Measurements from ENCODE around the gene CCDC34. TPM values are rescaled to one million over a fixed set of nuclear protein-coding genes. Genes with fewer than 3 reads are reported as not detected.

Gene CCDC34
- total RNA-seq, 1 donor from 2014 or later, result 4.3 TPM

DNA sequence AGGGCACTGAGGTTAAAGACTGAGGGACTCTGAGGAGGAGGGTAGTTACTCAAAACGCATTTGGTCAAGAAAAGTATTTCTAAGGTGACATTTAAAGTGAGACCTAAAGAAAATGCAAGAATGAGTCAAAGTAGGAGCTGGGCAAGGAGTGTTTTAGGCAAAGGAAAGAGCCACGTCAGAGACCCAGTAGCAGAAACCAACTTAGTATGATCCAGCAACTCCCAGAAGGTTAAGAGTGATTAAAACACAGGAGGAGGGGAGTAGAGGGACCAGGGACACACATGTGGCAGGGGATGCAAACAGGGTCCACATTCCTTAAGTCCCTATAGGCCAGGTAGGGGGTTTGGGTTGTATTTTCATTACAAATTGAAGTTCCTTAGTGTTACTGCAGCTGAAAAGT lies 24.3 kb upstream of the CCDC34 start:
- no peak for TF ChIP-seq CTCF (IDR thresholded peaks at IDR 0.05)
- Mint-ChIP-seq H3K36me3 (ENCODE audit: low read depth) (peaks cover 1% of the 10 kb centered on the region), H3K27ac (ENCODE audit: unreplicated experiment) (no peak overlapping the region), H3K4me3 (ENCODE audit: unreplicated experiment) (no peak overlapping the region), H3K9me3 (ENCODE audit: low read depth) (no peaks in the 10 kb centered on the region), H3K4me1 (ENCODE audit: low read depth) (peaks cover 71% of the 10 kb centered on the region), H3K27me3 (ENCODE audit: low read depth) (no peaks in the 10 kb centered on the region)
- no peak for DNase-seq (ENCODE audit: low spot score)

DNA sequence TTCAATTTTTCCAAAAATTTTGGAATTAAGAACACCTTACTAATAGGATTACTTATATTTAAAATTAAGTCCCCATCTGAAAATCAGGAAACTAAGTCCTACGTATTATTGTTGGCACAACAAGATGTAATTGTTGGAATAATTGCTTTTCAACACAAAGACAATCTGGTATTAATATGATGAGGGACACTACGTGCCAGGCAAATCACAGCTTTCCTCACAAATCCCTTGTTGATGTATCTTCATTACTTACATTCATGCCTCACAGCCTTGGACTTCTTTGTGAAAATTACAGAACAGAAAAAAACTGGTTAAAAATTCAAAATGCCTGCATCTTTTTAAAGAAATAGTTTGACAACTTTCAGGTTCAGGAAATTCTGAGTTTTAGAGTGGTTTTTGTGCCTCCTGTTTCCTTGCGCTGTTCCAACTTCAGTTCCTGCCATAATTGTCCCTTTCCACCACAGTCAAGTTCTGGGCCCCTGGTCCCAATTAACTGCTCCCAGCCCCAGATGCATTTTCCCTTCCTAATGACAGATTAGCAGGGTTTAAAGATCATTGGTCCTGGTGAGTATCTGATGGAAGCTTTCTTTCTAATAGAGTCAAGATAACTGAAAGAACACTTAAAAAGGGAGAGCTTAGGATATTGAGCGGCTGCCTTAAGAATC lies 23.3 kb upstream of the CCDC34 start:
- peaks cover 6% of the 10 kb centered on the region for H3K36me3 Mint-ChIP-seq (ENCODE audit: low read depth)
- TF ChIP-seq CTCF (IDR thresholded peaks at IDR 0.05), result no peak
- no peak overlapping the region for H3K4me3 Mint-ChIP-seq (ENCODE audit: unreplicated experiment)
- no peaks in the 10 kb centered on the region for H3K27me3 Mint-ChIP-seq (ENCODE audit: low read depth)
- H3K4me1 Mint-ChIP-seq (ENCODE audit: low read depth), result peaks cover 62% of the 10 kb centered on the region
- no peak for DNase-seq (ENCODE audit: low spot score)
- peak overlapping the region; percentile 34 for H3K27ac Mint-ChIP-seq (ENCODE audit: unreplicated experiment)
- no peaks in the 10 kb centered on the region for H3K9me3 Mint-ChIP-seq (ENCODE audit: low read depth)

GRCh38 chr11:27385245-27385644 lies 22.2 kb upstream of the CCDC34 start:
- Mint-ChIP-seq H3K27ac (ENCODE audit: unreplicated experiment) (peak overlapping the region; percentile 95), H3K4me1 (ENCODE audit: low read depth) (peaks cover 53% of the 10 kb centered on the region), H3K4me3 (ENCODE audit: unreplicated experiment) (peak overlapping the region; percentile 50), H3K36me3 (ENCODE audit: low read depth) (peaks cover 8% of the 10 kb centered on the region), H3K27me3 (ENCODE audit: low read depth) (no peaks in the 10 kb centered on the region), H3K9me3 (ENCODE audit: low read depth) (no peaks in the 10 kb centered on the region)
- no peak for TF ChIP-seq CTCF (IDR thresholded peaks at IDR 0.05)
- no peak for DNase-seq (ENCODE audit: low spot score)

DNA sequence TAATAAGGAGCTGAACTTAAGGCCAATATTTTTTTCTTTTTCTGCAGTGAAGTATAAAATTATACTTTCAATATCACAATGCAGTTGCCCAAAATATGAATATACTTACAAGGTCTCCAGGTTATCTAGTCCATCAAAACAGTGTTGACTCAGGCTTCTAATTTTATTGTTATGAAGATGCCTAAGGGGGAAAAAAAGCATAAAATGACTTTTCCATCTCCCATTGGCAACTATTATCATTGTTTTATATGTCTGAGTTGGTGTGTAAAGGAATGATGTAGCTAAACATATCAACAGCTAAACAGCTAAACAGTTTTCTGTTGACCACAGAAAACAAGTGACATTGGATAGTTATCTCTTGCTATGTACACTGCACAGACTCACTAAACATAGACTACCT lies 21.2 kb upstream of the CCDC34 start:
- Mint-ChIP-seq H3K4me1 (ENCODE audit: low read depth) (peaks cover 47% of the 10 kb centered on the region), H3K9me3 (ENCODE audit: low read depth) (no peaks in the 10 kb centered on the region), H3K27me3 (ENCODE audit: low read depth) (no peaks in the 10 kb centered on the region), H3K27ac (ENCODE audit: unreplicated experiment) (peak overlapping the region; percentile 95), H3K36me3 (ENCODE audit: low read depth) (peaks cover 17% of the 10 kb centered on the region), H3K4me3 (ENCODE audit: unreplicated experiment) (no peak overlapping the region)
- DNase-seq (ENCODE audit: low spot score), result no peak
- TF ChIP-seq CTCF (IDR thresholded peaks at IDR 0.05), result no peak

DNA sequence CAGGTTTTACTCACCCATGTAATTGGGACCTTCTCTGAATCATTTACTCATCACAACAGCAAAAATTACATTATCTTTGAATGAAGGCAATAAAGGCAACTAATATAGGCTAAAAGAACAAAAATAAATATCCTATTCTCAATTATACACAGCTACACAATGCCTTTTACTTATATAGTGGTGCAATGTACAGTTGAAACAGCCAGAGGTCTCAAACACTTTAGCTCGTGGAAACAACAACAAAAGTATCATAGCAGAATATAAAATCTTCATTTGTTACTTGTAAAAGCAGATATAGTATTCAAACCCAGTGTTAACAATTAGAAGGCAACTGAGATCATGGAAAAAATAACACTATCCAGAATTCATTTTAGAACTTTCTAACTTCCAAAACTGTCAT lies 20.6 kb upstream of the CCDC34 start:
- Mint-ChIP-seq H3K4me1 (ENCODE audit: low read depth) (peaks cover 42% of the 10 kb centered on the region), H3K36me3 (ENCODE audit: low read depth) (peaks cover 19% of the 10 kb centered on the region), H3K27me3 (ENCODE audit: low read depth) (no peaks in the 10 kb centered on the region), H3K4me3 (ENCODE audit: unreplicated experiment) (no peak overlapping the region), H3K9me3 (ENCODE audit: low read depth) (no peaks in the 10 kb centered on the region), H3K27ac (ENCODE audit: unreplicated experiment) (no peak overlapping the region)
- peak; percentile 73 for TF ChIP-seq CTCF (IDR thresholded peaks at IDR 0.05)
- no peak for DNase-seq (ENCODE audit: low spot score)
